ENCODE results near the gene EXOC1.
"Not testable (repeated sequence)": the region's sequence is repeated elsewhere in the genome, so short reads cannot be mapped to it uniquely, and the experiment has no call there.

EXOC1 gene

GRCh38 chr4:55853484-55854046 lies at the start of gene EXOC1:
Gene EXOC1, plus strand, starts transcription at chr4:55853648. Its CDS starts 4,676 bp downstream, at chr4:55858324.
- peak; percentile 96 for DNase-seq (ENCODE audit: low read depth, low spot score)

GRCh38 chr4:55807556-55807955 lies 45.9 kb upstream of the EXOC1 start:
- DNase-seq (ENCODE audit: low read depth, low spot score), result no peak

GRCh38 chr4:55808186-55808585 lies 45.3 kb upstream of the EXOC1 start:
- DNase-seq (ENCODE audit: low read depth, low spot score), result no peak

- no peak for DNase-seq (ENCODE audit: low read depth, low spot score)
Measured at GRCh38 chr4:55808632-55809031, 44.8 kb upstream of the EXOC1 start.

GRCh38 chr4:55817691-55818090 lies 35.8 kb upstream of the EXOC1 start:
- no peak for DNase-seq (ENCODE audit: low read depth, low spot score)

- no peak for DNase-seq (ENCODE audit: low read depth, low spot score)
Measured at GRCh38 chr4:55819634-55820033, 33.8 kb upstream of the EXOC1 start, which contains the start of gene EXOC1L. Gene EXOC1L, plus strand, starts transcription at chr4:55819790. Its CDS starts 237 bp downstream, at chr4:55820027.

GRCh38 chr4:55820279-55820678 lies 33.2 kb upstream of the EXOC1 start:
- no peak for DNase-seq (ENCODE audit: low read depth, low spot score)

GRCh38 chr4:55822329-55822728 lies 31.1 kb upstream of the EXOC1 start:
- no peak for DNase-seq (ENCODE audit: low read depth, low spot score)

GRCh38 chr4:55824865-55825264 lies 28.6 kb upstream of the EXOC1 start:
- DNase-seq (ENCODE audit: low read depth, low spot score), result no peak

GRCh38 chr4:55826986-55827385 lies 26.5 kb upstream of the EXOC1 start:
- DNase-seq (ENCODE audit: low read depth, low spot score), result no peak

- no peak for DNase-seq (ENCODE audit: low read depth, low spot score)
Measured at GRCh38 chr4:55827582-55827981, 25.9 kb upstream of the EXOC1 start.

- DNase-seq (ENCODE audit: low read depth, low spot score), result no peak
Measured at GRCh38 chr4:55830048-55830447, 23.4 kb upstream of the EXOC1 start.

- no peak for DNase-seq (ENCODE audit: low read depth, low spot score)
Measured at GRCh38 chr4:55830716-55831115, 22.7 kb upstream of the EXOC1 start.

GRCh38 chr4:55834086-55834795 lies 19.2 kb upstream of the EXOC1 start:
- no peak for DNase-seq (ENCODE audit: low read depth, low spot score)

GRCh38 chr4:55837903-55838302 lies 15.5 kb upstream of the EXOC1 start:
- no peak for DNase-seq (ENCODE audit: low read depth, low spot score)

GRCh38 chr4:55838356-55838755 lies 15.1 kb upstream of the EXOC1 start:
- no peak for DNase-seq (ENCODE audit: low read depth, low spot score)

- DNase-seq (ENCODE audit: low read depth, low spot score), result no peak
Measured at GRCh38 chr4:55838952-55839351, 14.5 kb upstream of the EXOC1 start.

GRCh38 chr4:55840956-55841355 lies 12.5 kb upstream of the EXOC1 start:
- no peak for DNase-seq (ENCODE audit: low read depth, low spot score)

GRCh38 chr4:55841373-55842239 lies 11.8 kb upstream of the EXOC1 start:
- not testable (repeated sequence) for DNase-seq (ENCODE audit: low read depth, low spot score)

GRCh38 chr4:55842312-55842711 lies 11.1 kb upstream of the EXOC1 start:
- DNase-seq (ENCODE audit: low read depth, low spot score), result not testable (repeated sequence)

- DNase-seq (ENCODE audit: low read depth, low spot score), result no peak
Measured at GRCh38 chr4:55849724-55850123, 3.7 kb upstream of the EXOC1 start.

- DNase-seq (ENCODE audit: low read depth, low spot score), result no peak
Measured at GRCh38 chr4:55851885-55852284, 1.6 kb upstream of the EXOC1 start.

Measured in activated naive CD8-positive, alpha-beta T cell treated with anti-CD3 and anti-CD28 coated beads, Interleukin-2, amount 50 U/mL, for 16 hours (primary cell).